Gastroesophageal sphincter (tissue), 4 donors: ENCODE measurements around the gene SETD1A. TPM values are rescaled to one million over a fixed set of nuclear protein-coding genes. Genes with fewer than 3 reads are reported as not detected.

Experiments
- ATAC-seq: fragments of 150-250 bp; one replicate; pipeline ENCODE4 v1.9.1; 2016; ENCODE audit warnings: mild to moderate bottlenecking, moderate library complexity
- H3K27ac ChIP-seq, 4 donors: fragments of 200-600 bp; sonication (generic) in 3 of 4; 1 replicate in 3 of 4; 2 replicates in 1 of 4; pipeline ENCODE4 v1.5.1; 2016 to 2019
- H3K27me3 ChIP-seq: fragments of 200-600 bp; sonication (generic); one replicate; pipeline ENCODE4 v1.5.1; 2019
- H3K36me3 ChIP-seq, 2 donors: fragments of 200-600 bp; sonication (generic); one replicate each; pipeline ENCODE4 v1.5.1; 2019; ENCODE audit warnings: control low read depth in 1 of 2
- H3K4me1 ChIP-seq, 3 donors: fragments of 200-600 bp; sonication (generic); 1 replicate in 2 of 3; 2 replicates in 1 of 3; pipeline ENCODE4 v1.5.1; 2016 to 2019; ENCODE audit warnings: control low read depth in 2 of 3
- H3K4me3 ChIP-seq, 2 donors: fragments of 200-600 bp; sonication (generic); one replicate each; pipeline ENCODE4 v1.5.1; 2019; ENCODE audit warnings: mild to moderate bottlenecking in 1 of 2, moderate library complexity in 1 of 2
- H3K9me3 ChIP-seq, 3 donors: fragments of 200-600 bp; sonication (generic); one replicate each; pipeline ENCODE4 v1.5.1; 2017 to 2019; ENCODE audit warnings: control low read depth in 2 of 3
- EP300 ChIP-seq: sonication (generic); formaldehyde crosslinking; IDR thresholded peaks from one replicate; pipeline ENCODE4 v1.6.1; 2017; ENCODE audit warnings: antibody characterized with exemption, mild to moderate bottlenecking
- POLR2A ChIP-seq, 2 donors: fragments of 450-650 bp; IDR thresholded peaks; one replicate each; pipeline ENCODE4 v1.6.1; 2017; ENCODE audit warnings: antibody characterized with exemption in 2 of 2, mild to moderate bottlenecking in 2 of 2, moderate library complexity in 1 of 2
- POLR2AphosphoS5 ChIP-seq: sonication (generic); formaldehyde crosslinking; IDR thresholded peaks from one replicate; pipeline ENCODE4 v1.6.1; 2017; ENCODE audit warnings: antibody characterized with exemption
- WGBS, 2 donors: methylation state at CpG; one replicate each; pipeline ENCODE4 v1.1.5; 2018; ENCODE audit warnings: low coverage in 1 of 2; 5-methylcytosine and 5-hydroxymethylcytosine counted together
- total RNA-seq, 4 donors: library from RNA; depleted of rRNA; stranded (reverse); fragments of >200 nt; gene quantifications; one replicate each; pipeline ENCODE4 v1.1.0, GENCODE V29; 2016
- TF ChIP-seq, protein P1 (sequence below), 4 experiments: fragments of 200-600 bp in 2 of 4; fragments of 450-650 bp in 2 of 4; sonication (generic) in 1 of 4; IDR thresholded peaks; one replicate each; pipeline ENCODE4 v1.5.1; 2017 to 2019; ENCODE audit warnings: antibody characterized with exemption in 4 of 4, mild to moderate bottlenecking in 2 of 4, moderate library complexity in 2 of 4

SETD1A gene
- total RNA-seq, 4 donors from 2014 or later = 5.5 to 12.9 (median 10.1) TPM

DNA sequence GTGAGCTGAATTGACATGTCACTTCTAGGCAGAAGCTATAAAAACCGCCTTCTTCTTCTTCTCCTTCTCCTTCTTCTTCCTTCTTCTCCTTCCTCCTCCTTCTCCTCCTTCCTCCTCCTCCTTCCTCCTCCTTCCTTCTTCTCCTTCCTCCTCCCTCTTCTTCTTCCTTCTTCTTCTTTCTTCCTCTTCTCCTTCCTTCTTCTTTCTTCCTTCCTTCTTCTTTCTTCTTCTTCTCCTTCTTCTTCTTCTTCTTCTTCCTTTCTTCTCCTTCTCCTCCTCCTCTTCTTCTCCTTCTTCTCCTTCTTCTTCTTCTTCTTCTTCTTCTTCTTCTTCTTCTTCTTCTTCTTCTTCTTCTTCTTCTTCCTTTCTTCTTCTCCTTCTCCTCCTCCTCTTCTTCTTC lies 38.9 kb upstream of the SETD1A start:
- H3K4me1 ChIP-seq = peaks cover 0 to 12% (median 5%) of the 10 kb centered on the region in 3 donors
- no peaks in the 10 kb centered on the region for H3K27me3 ChIP-seq
- WGBS, 2 donors = 80 to 83% methylated on average over 1 of the region's 1 CpG
- H3K36me3 ChIP-seq = no peaks in the 10 kb centered on the region
- H3K9me3 ChIP-seq = no peaks in the 10 kb centered on the region
- no peak for ATAC-seq
- no peak overlapping the region for H3K4me3 ChIP-seq
- TF ChIP-seq POLR2AphosphoS5 = no peak
- TF ChIP-seq, protein P1, sequence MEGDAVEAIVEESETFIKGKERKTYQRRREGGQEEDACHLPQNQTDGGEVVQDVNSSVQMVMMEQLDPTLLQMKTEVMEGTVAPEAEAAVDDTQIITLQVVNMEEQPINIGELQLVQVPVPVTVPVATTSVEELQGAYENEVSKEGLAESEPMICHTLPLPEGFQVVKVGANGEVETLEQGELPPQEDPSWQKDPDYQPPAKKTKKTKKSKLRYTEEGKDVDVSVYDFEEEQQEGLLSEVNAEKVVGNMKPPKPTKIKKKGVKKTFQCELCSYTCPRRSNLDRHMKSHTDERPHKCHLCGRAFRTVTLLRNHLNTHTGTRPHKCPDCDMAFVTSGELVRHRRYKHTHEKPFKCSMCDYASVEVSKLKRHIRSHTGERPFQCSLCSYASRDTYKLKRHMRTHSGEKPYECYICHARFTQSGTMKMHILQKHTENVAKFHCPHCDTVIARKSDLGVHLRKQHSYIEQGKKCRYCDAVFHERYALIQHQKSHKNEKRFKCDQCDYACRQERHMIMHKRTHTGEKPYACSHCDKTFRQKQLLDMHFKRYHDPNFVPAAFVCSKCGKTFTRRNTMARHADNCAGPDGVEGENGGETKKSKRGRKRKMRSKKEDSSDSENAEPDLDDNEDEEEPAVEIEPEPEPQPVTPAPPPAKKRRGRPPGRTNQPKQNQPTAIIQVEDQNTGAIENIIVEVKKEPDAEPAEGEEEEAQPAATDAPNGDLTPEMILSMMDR (IDR thresholded peaks at IDR 0.05) = no peak
- no peak for TF ChIP-seq EP300
- TF ChIP-seq POLR2A (IDR thresholded peaks at IDR 0.05) = no peak
- H3K27ac ChIP-seq = no peak overlapping the region

DNA sequence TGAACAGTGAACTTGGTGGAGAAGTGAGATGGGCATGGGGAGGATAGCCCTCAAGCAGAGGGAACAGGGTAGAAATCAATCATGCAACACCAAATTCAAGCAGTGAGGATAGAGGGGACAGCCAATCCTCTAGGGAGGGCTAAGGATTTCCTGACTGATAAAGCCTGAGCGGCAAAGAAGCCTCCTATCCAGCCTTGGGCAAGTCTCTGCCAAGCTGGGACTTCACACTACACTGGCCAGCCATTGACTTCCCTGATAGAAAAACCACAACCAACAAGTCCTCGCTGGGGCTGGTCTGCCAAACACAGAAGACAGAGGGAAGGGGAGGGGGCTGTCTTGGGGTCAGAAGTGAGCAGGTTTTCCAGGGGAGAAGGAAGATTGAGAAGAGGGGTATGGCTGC lies 36.7 kb upstream of the SETD1A start:
- Histone ChIP-seq H3K36me3 (peaks cover 0 to 3% of the 10 kb centered on the region in 2 donors), H3K4me1 (peaks cover 0 to 34% (median 12%) of the 10 kb centered on the region in 3 donors), H3K9me3 (no peaks in the 10 kb centered on the region), H3K27ac (peak overlapping the region in 3 of 4 donors; percentile 89 to 99 (median 96)), H3K27me3 (no peaks in the 10 kb centered on the region), H3K4me3 (no peak overlapping the region)
- 48 to 88% methylated on average over 1 to 2 of the region's 2 CpGs for WGBS, 2 donors
- TF ChIP-seq, protein P1 (IDR thresholded peaks at IDR 0.05) = no peak
- TF ChIP-seq POLR2AphosphoS5 (no peak), EP300 (no peak), POLR2A (IDR thresholded peaks at IDR 0.05) (no peak)
- no peak for ATAC-seq

DNA sequence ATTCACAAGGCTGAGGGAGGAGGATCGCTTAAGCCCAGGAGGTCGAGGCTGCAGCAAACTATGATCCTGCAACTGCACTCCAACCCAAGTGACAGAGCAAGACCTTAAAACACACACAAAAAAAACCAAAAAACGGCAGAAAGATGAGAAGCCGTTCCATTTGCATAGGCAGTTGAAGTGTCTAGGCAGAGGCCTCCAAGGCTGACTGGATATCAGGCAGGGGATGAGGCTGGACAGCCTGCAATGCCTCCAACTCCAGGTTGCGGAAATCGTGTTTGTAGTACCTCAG lies 36.2 kb upstream of the SETD1A start:
- peaks cover 0 to 34% (median 12%) of the 10 kb centered on the region in 3 donors for H3K4me1 ChIP-seq
- no peaks in the 10 kb centered on the region for H3K9me3 ChIP-seq
- H3K27ac ChIP-seq = peak overlapping the region in 3 of 4 donors; percentile 89 to 99 (median 96)
- WGBS, 2 donors = 24 to 34% methylated on average over 5 to 6 of the region's 6 CpGs
- TF ChIP-seq, protein P1 (IDR thresholded peaks at IDR 0.05) = no peak
- TF ChIP-seq POLR2AphosphoS5 (no peak), EP300 (no peak), POLR2A (IDR thresholded peaks at IDR 0.05) (no peak)
- no peak for ATAC-seq
- peak overlapping the region; percentile 47 to 83 for H3K4me3 ChIP-seq
- H3K27me3 ChIP-seq = no peaks in the 10 kb centered on the region
- peaks cover 0 to 8% of the 10 kb centered on the region in 2 donors for H3K36me3 ChIP-seq

DNA sequence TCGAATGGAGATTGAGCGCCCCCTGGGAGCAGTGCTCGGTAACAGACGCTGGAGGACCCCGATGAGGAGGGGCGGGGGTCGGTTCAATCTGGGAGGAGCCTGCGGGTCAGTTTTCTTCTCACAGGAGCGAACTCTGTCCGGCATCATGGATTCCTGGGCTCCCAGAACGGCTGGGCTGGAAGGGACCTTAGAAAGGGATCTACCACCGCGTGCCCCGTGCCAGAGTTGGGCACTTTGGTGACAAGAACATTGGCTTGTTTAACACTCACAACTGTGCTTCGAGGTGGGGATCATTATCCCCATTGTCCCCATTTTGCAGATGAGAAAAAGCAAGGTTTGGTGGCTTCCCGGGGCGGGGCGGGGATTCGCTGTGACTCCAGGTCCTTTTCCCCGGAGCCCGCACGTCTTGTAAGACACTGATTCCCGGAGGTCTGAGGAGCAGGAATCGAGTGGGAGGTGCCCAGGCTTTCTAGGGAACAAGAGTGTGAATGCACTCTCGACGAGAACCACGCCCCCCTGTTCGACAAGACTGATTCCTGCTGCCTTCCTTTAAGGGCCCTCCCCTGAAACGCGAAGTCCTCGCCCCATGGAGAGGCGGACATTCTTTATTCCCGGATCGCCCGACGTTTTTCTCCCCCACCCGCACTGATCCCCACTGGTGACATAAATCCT lies 35.7 kb upstream of the SETD1A start:
- WGBS, 2 donors = 0 to 1% methylated on average over 14 of the region's 37 CpGs
- H3K27me3 ChIP-seq = no peaks in the 10 kb centered on the region
- no peak for TF ChIP-seq POLR2A (IDR thresholded peaks at IDR 0.05)
- TF ChIP-seq, protein P1 (IDR thresholded peaks at IDR 0.05) = peak in 3 of 4 experiments; percentile 91 to 94 (median 93)
- no peak for TF ChIP-seq POLR2AphosphoS5
- no peak for TF ChIP-seq EP300
- H3K36me3 ChIP-seq = peaks cover 0 to 13% of the 10 kb centered on the region in 2 donors
- peak overlapping the region; percentile 47 to 83 for H3K4me3 ChIP-seq
- H3K4me1 ChIP-seq = peaks cover 0 to 34% (median 12%) of the 10 kb centered on the region in 3 donors
- no peaks in the 10 kb centered on the region for H3K9me3 ChIP-seq
- H3K27ac ChIP-seq = peak overlapping the region; percentile 56 to 99 (median 92)
- peak; percentile 29 for ATAC-seq

DNA sequence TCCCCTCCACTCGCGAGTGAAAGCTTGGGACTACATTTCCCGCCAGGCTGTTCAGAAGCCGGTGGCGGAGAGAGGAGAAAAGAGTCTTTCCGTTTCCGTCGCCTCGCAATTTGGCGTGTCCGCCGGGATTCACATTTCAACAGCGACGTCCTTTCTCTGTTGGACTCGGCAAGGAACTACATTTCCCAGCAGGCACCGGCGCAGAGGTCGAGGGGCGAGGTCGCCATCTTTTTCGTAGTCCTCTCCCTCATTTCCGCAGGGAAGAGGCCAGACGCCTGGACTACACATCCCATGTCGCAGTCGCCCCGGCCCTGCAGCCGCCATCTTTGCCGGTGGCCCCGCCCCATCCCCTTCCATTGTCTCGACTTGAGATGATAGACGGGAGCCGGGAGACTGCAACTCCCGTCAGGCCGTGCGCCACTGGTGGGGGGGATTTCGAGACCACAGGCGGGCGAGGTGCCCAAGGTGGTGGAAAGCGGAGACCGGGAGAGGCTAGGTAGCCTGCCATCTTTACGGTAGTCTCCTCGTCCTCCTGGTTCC lies 35.1 kb upstream of the SETD1A start:
- TF ChIP-seq POLR2AphosphoS5 (peak; percentile 40), POLR2A (IDR thresholded peaks at IDR 0.05) (no peak), EP300 (no peak)
- TF ChIP-seq, protein P1 (IDR thresholded peaks at IDR 0.05) = peak in 1 of 4 experiments; percentile 20
- no peaks in the 10 kb centered on the region for H3K27me3 ChIP-seq
- H3K4me1 ChIP-seq = peaks cover 0 to 40% (median 12%) of the 10 kb centered on the region in 3 donors
- peak overlapping the region; percentile 75 to 99 (median 92) for H3K27ac ChIP-seq
- H3K4me3 ChIP-seq = peak overlapping the region; percentile 75 to 83
- peaks cover 0 to 19% of the 10 kb centered on the region in 2 donors for H3K36me3 ChIP-seq
- no peaks in the 10 kb centered on the region for H3K9me3 ChIP-seq
- peak; percentile 86 for ATAC-seq
- whole genome bisulfite sequencing, 2 donors = 0% methylated on average over 2 to 8 of the region's 42 CpGs
